Stomach smooth muscle (tissue), 2 donors: ENCODE data around the gene ASB6.

Experiments used
- H3K27ac ChIP-seq: one replicate; pipeline ENCODE4 v1.7.0; 2013; ENCODE audit warnings: mild to moderate bottlenecking, low read length, inconsistent platforms
- H3K27me3 ChIP-seq, 2 donors: one replicate each; pipeline ENCODE4 v1.7.0; 2013; ENCODE audit warnings: low read length in 2 of 2; ENCODE audit not compliant: insufficient read depth in 2 of 2, control insufficient read depth in 1 of 2
- H3K36me3 ChIP-seq, 2 donors: one replicate each; pipeline ENCODE4 v1.7.0; 2013; ENCODE audit warnings: low read length in 2 of 2; ENCODE audit not compliant: control insufficient read depth in 2 of 2, insufficient read depth in 2 of 2
- H3K4me1 ChIP-seq: one replicate; pipeline ENCODE4 v1.7.0; 2013; ENCODE audit warnings: low read length; ENCODE audit not compliant: control insufficient read depth, insufficient read depth
- H3K4me3 ChIP-seq, 2 donors: one replicate each; pipeline ENCODE4 v1.7.0; 2013; ENCODE audit warnings: low read length in 2 of 2
- H3K9ac ChIP-seq, 2 donors: one replicate each; pipeline ENCODE4 v1.7.0; 2013; ENCODE audit warnings: low read length in 2 of 2, mild to moderate bottlenecking in 1 of 2
- H3K9me3 ChIP-seq, 2 donors: one replicate each; pipeline ENCODE4 v1.7.0; 2013; ENCODE audit warnings: low read length in 2 of 2; ENCODE audit not compliant: control insufficient read depth in 2 of 2
- donor health status: healthy.
- donor health status: Pancreatic carcinoma.

Gene ASB6

GRCh38 chr9:129654554-129655040 is 12.6 kb upstream of the ASB6 start:
- peaks cover 0 to 2% of the 10 kb centered on the region in 2 donors for H3K27me3 ChIP-seq
- H3K36me3 ChIP-seq, result no peaks in the 10 kb centered on the region
- H3K27ac ChIP-seq, result no peak overlapping the region
- no peak overlapping the region for H3K9ac ChIP-seq
- peaks cover 5% of the 10 kb centered on the region for H3K4me1 ChIP-seq
- no peak overlapping the region for H3K4me3 ChIP-seq
- no peaks in the 10 kb centered on the region for H3K9me3 ChIP-seq

GRCh38 chr9:129653823-129654553 is 12.0 kb upstream of the ASB6 start:
- Histone ChIP-seq H3K27me3 (peaks cover 0 to 2% of the 10 kb centered on the region in 2 donors), H3K9ac (no peak overlapping the region), H3K27ac (no peak overlapping the region), H3K9me3 (no peaks in the 10 kb centered on the region), H3K4me3 (no peak overlapping the region), H3K4me1 (peaks cover 5% of the 10 kb centered on the region), H3K36me3 (no peaks in the 10 kb centered on the region)

- Histone ChIP-seq H3K9ac (no peak overlapping the region), H3K9me3 (no peaks in the 10 kb centered on the region), H3K4me1 (peaks cover 5% of the 10 kb centered on the region), H3K27ac (no peak overlapping the region), H3K4me3 (no peak overlapping the region), H3K27me3 (no peaks in the 10 kb centered on the region), H3K36me3 (no peaks in the 10 kb centered on the region)
These were observed 8.8 kb upstream of the ASB6 start for GRCh38 chr9:129650680-129651235.

- no peak overlapping the region for H3K9ac ChIP-seq
- H3K9me3 ChIP-seq, result no peaks in the 10 kb centered on the region
- H3K27ac ChIP-seq, result no peak overlapping the region
- H3K36me3 ChIP-seq, result no peaks in the 10 kb centered on the region
- no peaks in the 10 kb centered on the region for H3K27me3 ChIP-seq
- H3K4me1 ChIP-seq, result peaks cover 5% of the 10 kb centered on the region
- H3K4me3 ChIP-seq, result no peak overlapping the region
These were observed 8.1 kb upstream of the ASB6 start for GRCh38 chr9:129649726-129650679.

GRCh38 chr9:129648764-129649115 is 6.8 kb upstream of the ASB6 start:
- no peaks in the 10 kb centered on the region for H3K4me1 ChIP-seq
- H3K27ac ChIP-seq, result no peak overlapping the region
- H3K27me3 ChIP-seq, result no peaks in the 10 kb centered on the region
- H3K9me3 ChIP-seq, result no peaks in the 10 kb centered on the region
- H3K36me3 ChIP-seq, result no peaks in the 10 kb centered on the region
- no peak overlapping the region for H3K4me3 ChIP-seq
- no peak overlapping the region for H3K9ac ChIP-seq

GRCh38 chr9:129648092-129648763 is 6.3 kb upstream of the ASB6 start:
- H3K4me1 ChIP-seq, result no peaks in the 10 kb centered on the region
- no peak overlapping the region for H3K27ac ChIP-seq
- H3K27me3 ChIP-seq, result no peaks in the 10 kb centered on the region

GRCh38 chr9:129647635-129648034 is 5.7 kb upstream of the ASB6 start:
- Histone ChIP-seq H3K4me1 (no peaks in the 10 kb centered on the region), H3K27me3 (no peaks in the 10 kb centered on the region), H3K27ac (no peak overlapping the region)

More at GRCh38 chr9:129648092-129648763, 6.3 kb upstream of the ASB6 start:
- H3K4me3 ChIP-seq, result no peak overlapping the region
- no peaks in the 10 kb centered on the region for H3K9me3 ChIP-seq
- no peak overlapping the region for H3K9ac ChIP-seq
- H3K36me3 ChIP-seq, result no peaks in the 10 kb centered on the region

GRCh38 chr9:129646654-129647053 is 4.7 kb upstream of the ASB6 start:
- Histone ChIP-seq H3K9me3 (no peaks in the 10 kb centered on the region), H3K27me3 (no peaks in the 10 kb centered on the region), H3K27ac (no peak overlapping the region), H3K9ac (no peak overlapping the region), H3K4me3 (no peak overlapping the region), H3K36me3 (no peaks in the 10 kb centered on the region), H3K4me1 (peaks cover 4% of the 10 kb centered on the region)

More at GRCh38 chr9:129647635-129648034, 5.7 kb upstream of the ASB6 start:
- H3K4me3 ChIP-seq, result no peak overlapping the region
- H3K36me3 ChIP-seq, result no peaks in the 10 kb centered on the region
- no peak overlapping the region for H3K9ac ChIP-seq
- no peaks in the 10 kb centered on the region for H3K9me3 ChIP-seq

- H3K4me3 ChIP-seq, result no peak overlapping the region
- no peaks in the 10 kb centered on the region for H3K36me3 ChIP-seq
- no peaks in the 10 kb centered on the region for H3K9me3 ChIP-seq
- no peaks in the 10 kb centered on the region for H3K27me3 ChIP-seq
- H3K4me1 ChIP-seq, result peaks cover 7% of the 10 kb centered on the region
- no peak overlapping the region for H3K27ac ChIP-seq
- H3K9ac ChIP-seq, result no peak overlapping the region
These were observed 4.3 kb upstream of the ASB6 start for GRCh38 chr9:129646252-129646651.

GRCh38 chr9:129644902-129645301 is 3.0 kb upstream of the ASB6 start:
- Histone ChIP-seq H3K9ac (no peak overlapping the region), H3K36me3 (no peaks in the 10 kb centered on the region), H3K27me3 (no peaks in the 10 kb centered on the region)

More at GRCh38 chr9:129644902-129645301, 3.0 kb upstream of the ASB6 start:
- Histone ChIP-seq H3K9me3 (no peaks in the 10 kb centered on the region), H3K4me3 (no peak overlapping the region), H3K4me1 (peaks cover 21% of the 10 kb centered on the region), H3K27ac (no peak overlapping the region)
